ENCODE measurements around the gene RFX2.

GRCh38 chr19:5996102-5996501 is 114.2 kb downstream of the RFX2 start:
- TF ChIP-seq POLR2A (IDR thresholded peaks at IDR 0.05; ENCODE audit: low read depth) (no peak), CTCF (IDR thresholded peaks at IDR 0.05) (no peak), POLR2AphosphoS5 (IDR thresholded peaks at IDR 0.05) (no peak)
